HepG2 (cell line): ENCODE data around the gene GTF2I. TPM values are rescaled to one million over a fixed set of nuclear protein-coding genes. Genes with fewer than 3 reads are reported as not detected.

ENCODE experiments used
- ATAC-seq: fragments of 200-7000 bp; cut with Tn5 transposase; 3 replicates; pipeline ENCODE4 v1.9.1; 2020; ENCODE audit warnings: mild to moderate bottlenecking, moderate library complexity
- BruUV-seq: library from RNA; stranded (reverse); fragments of 400-500 nt; replicated peaks from 2 replicates; lab custom pipeline; 2021; lab: Mats Ljungman, UMichigan
- CTCF ChIA-PET: fragments of 300-600 bp; formaldehyde crosslinking; extraction: SDS; loops from one replicate; lab custom pipeline; 2021; ENCODE audit warnings: low total read pairs, inconsistent platforms, low intra/inter-chr PET ratio; lab: Yijun Ruan, JAX
- POLR2A ChIA-PET: fragments of 350-600 bp; sonication (Branson Sonifier 250); formaldehyde crosslinking; loops from one replicate; lab custom pipeline; 2020; ENCODE audit warnings: antibody characterized with exemption, inconsistent platforms; lab: Yijun Ruan, JAX
- DNase-seq: peaks from one replicate; pipeline ENCODE4 v3.0.0-alpha.2; 2015; ENCODE audit warnings: low spot score
- FAIRE-seq: peaks from 3 replicates; lab custom pipeline; 2011; peaks lifted over from hg19 to GRCh38; lab: Jason Lieb, UNC
- H2AFZ ChIP-seq: one replicate; pipeline ENCODE4 v1.6.1; 2011; ENCODE audit warnings: low read length, inconsistent platforms
- H3K27ac ChIP-seq: fragments of 300-600 bp; 3 replicates; pipeline ENCODE4 v1.8.0; 2011; ENCODE audit warnings: mixed run types, mild to moderate bottlenecking, mixed read lengths, low read length, inconsistent platforms; ENCODE audit not compliant: insufficient read depth; ENCODE audit errors: extremely low read length
- H3K27me3 ChIP-seq, 2 experiments: fragments of 200-600 bp in 1 of 2; 2 replicates in 1 of 2; 3 replicates in 1 of 2; pipeline versions ENCODE4 v1.6.0 to v1.8.0; 2011; ENCODE audit warnings: low read length in 2 of 2, mild to moderate bottlenecking in 2 of 2, moderate library complexity in 2 of 2, inconsistent platforms in 1 of 2; ENCODE audit not compliant: insufficient read depth in 2 of 2, control insufficient read depth in 1 of 2
- H3K36me3 ChIP-seq, 2 experiments: fragments of 200-600 bp in 1 of 2; replicated peaks in 1 of 2; 2 replicates in 1 of 2; 3 replicates in 1 of 2; pipeline versions ENCODE4 v1.5.1 to v1.8.0; 2011; ENCODE audit warnings: low read length in 2 of 2, inconsistent platforms in 1 of 2; ENCODE audit not compliant: insufficient read depth in 2 of 2, control insufficient read depth in 1 of 2
- H3K4me1 ChIP-seq: 2 replicates; pipeline ENCODE4 v1.5.1; 2012; ENCODE audit warnings: low read length, inconsistent platforms; ENCODE audit not compliant: insufficient read depth
- H3K4me2 ChIP-seq: 2 replicates; pipeline ENCODE4 v1.6.0; 2011; ENCODE audit warnings: low read depth, low read length, inconsistent platforms
- H3K4me3 ChIP-seq, 3 experiments: fragments of 200-600 bp in 1 of 3; sonication (generic), shearing (Covaris generic) in 1 of 3; replicated peaks in 1 of 3; 2 replicates each; pipeline ENCODE4 v1.5.1; 2011 to 2016; ENCODE audit warnings: low read length in 3 of 3, inconsistent platforms in 2 of 3, low read depth in 2 of 3, mild to moderate bottlenecking in 2 of 3, control low read depth in 1 of 3, mixed read lengths in 1 of 3; ENCODE audit not compliant: insufficient read depth in 1 of 3
- H3K79me2 ChIP-seq: one replicate; pipeline ENCODE4 v1.6.1; 2011; ENCODE audit warnings: low read length, inconsistent platforms; ENCODE audit not compliant: insufficient read depth
- H3K9ac ChIP-seq: 2 replicates; pipeline ENCODE4 v1.6.0; 2011; ENCODE audit warnings: mild to moderate bottlenecking, low read depth, low read length, inconsistent platforms; ENCODE audit not compliant: insufficient read depth
- H3K9me3 ChIP-seq: 2 replicates; pipeline ENCODE4 v1.5.1; 2012; ENCODE audit warnings: mild to moderate bottlenecking, low read length
- H4K20me1 ChIP-seq: 2 replicates; pipeline ENCODE4 v1.6.0; 2011; ENCODE audit warnings: inconsistent platforms, mild to moderate bottlenecking, low read length, moderate library complexity; ENCODE audit not compliant: insufficient read depth
- MEIS1 ChIP-seq: sonication (generic); formaldehyde crosslinking; IDR thresholded peaks from 2 replicates; pipeline ENCODE4 v1.9.0; 2021; ENCODE audit warnings: mild to moderate bottlenecking, missing genetic modification reagents, moderate library complexity, borderline replicate concordance
- SMARCC2 ChIP-seq: fragments of 450-650 bp; IDR thresholded peaks from 2 replicates; pipeline ENCODE4 v1.6.1; 2017; ENCODE audit warnings: antibody characterized with exemption, mild to moderate bottlenecking
- ZBTB49 ChIP-seq: sonication (generic); formaldehyde crosslinking; IDR thresholded peaks from 2 replicates; pipeline ENCODE4 v1.4.0; 2020; ENCODE audit warnings: missing genetic modification reagents, borderline replicate concordance
- ZNF740 ChIP-seq: sonication (generic); formaldehyde crosslinking; IDR thresholded peaks from 2 replicates; pipeline ENCODE4 v1.4.0; 2020; ENCODE audit warnings: missing genetic modification reagents
- WGBS: methylation state at CpG from one replicate; pipeline ENCODE4 v1.1.6; 2017; ENCODE audit warnings: low lambda C conversion rate; 5-methylcytosine and 5-hydroxymethylcytosine counted together
- in situ Hi-C: cut with HindIII; loops from 2 replicates; pipeline ENCODE4 v1.10.0; 2017; ENCODE audit warnings: low pct_unique_long_range_greater_than_20kb; ENCODE audit not compliant: extremely low pct_ligation_motif_present
- intact Hi-C: fragments of 100-400 bp; cut with micrococcal nuclease; formaldehyde crosslinking; loops from one replicate; pipeline ENCODE4 v1.10.0; 2022; ENCODE audit not compliant: unreplicated experiment
- polyA plus RNA-seq, 8 experiments: library from polyadenylated mRNA; depleted of rRNA in 3 of 8; stranded (reverse) in 7 of 8; unstranded in 1 of 8; fragments of >200 nt; fragmentation: Illumina TruSeq in 4 of 8; extraction: Trizol in 4 of 8; gene quantifications; 2 replicates each; pipeline versions ENCODE4 v1.2.1 to v1.2.3, GENCODE V29; 2011 to 2016; ENCODE audit warnings: low read depth in 4 of 8, missing spikeins in 1 of 8, mixed read lengths in 1 of 8; ENCODE audit not compliant: insufficient read depth in 1 of 8
- total RNA-seq, 5 experiments: library from RNA; depleted of rRNA; stranded (reverse); fragments of >200 nt; fragmentation: Illumina TruSeq; extraction: Trizol; gene quantifications; 2 replicates each; pipeline ENCODE4 v1.2.3, GENCODE V29; 2016; ENCODE audit warnings: low read depth in 1 of 5

Gene GTF2I
- total and polyA plus RNA-seq, 2 of the 13 experiments (the other 11 are each of a cell fraction or from before 2014, with no cell fraction given), result 74.6 to 125 TPM

- no peak for TF ChIP-seq ZBTB49 (CRISPR knock-in tag)
Measured at GRCh38 chr7:74627661-74628411, 29.7 kb upstream of the GTF2I start (continued).

- H2AFZ ChIP-seq, result no peak overlapping the region
- in situ Hi-C loops (no loop called here), intact Hi-C loops (no loop called here)
- no peaks in the 10 kb centered on the region for H3K27me3 ChIP-seq
- H3K36me3 ChIP-seq, result no peaks in the 10 kb centered on the region
- H3K27ac ChIP-seq, result no peak overlapping the region
- TF ChIP-seq ZNF740 (CRISPR knock-in tag) (no peak), MEIS1 (no peak), SMARCC2 (no peak)
- no peaks in the 10 kb centered on the region for H3K79me2 ChIP-seq
- CTCF ChIA-PET, result no interaction called here
- DNase-seq (no peak), ATAC-seq (no peak), FAIRE-seq (no peak)
- no TSS peak for BruUV-seq
- peaks cover 79% of the 10 kb centered on the region for H3K4me1 ChIP-seq
- WGBS, result 79% methylated on average over 8 of the region's 8 CpGs
- POLR2A ChIA-PET, result interaction anchor here (1.0 kb wide), 1 partner anchor 22 kb away, joined by 5 read pairs; no protein-coding TSS in a partner anchor
- no peak overlapping the region for H3K9ac ChIP-seq
- no peaks in the 10 kb centered on the region for H3K9me3 ChIP-seq
- H3K4me2 ChIP-seq, result no peak overlapping the region
- H4K20me1 ChIP-seq, result no peaks in the 10 kb centered on the region
- no peak overlapping the region for H3K4me3 ChIP-seq
Measured at GRCh38 chr7:74632505-74632904, 25.0 kb upstream of the GTF2I start.
